ENCODE results near the gene NDUFV3. TPM values are rescaled to one million over a fixed set of nuclear protein-coding genes. Genes with fewer than 3 reads are reported as not detected.
"Not testable (repeated sequence)": the region's sequence is repeated elsewhere in the genome, so short reads cannot be mapped to it uniquely, and the experiment has no call there.

Gene NDUFV3
- total RNA-seq, 4 donors from 2014 or later: 45.6 to 82.8 (median 64.1) TPM

GRCh38 chr21:42865776-42866160, 27.3 kb upstream of the NDUFV3 start:
- intact Hi-C loops (cut with DNase I; ENCODE audit: low total_unique reads): no loop called here
- WGBS, 2 donors (ENCODE audit: low coverage in 1 of 2): 76 to 100% methylated on average over 1 to 8 of the region's 8 CpGs
- Histone ChIP-seq H3K4me3 (no peak overlapping the region), H3K9me3 (no peaks in the 10 kb centered on the region), H3K27me3 (no peaks in the 10 kb centered on the region), H3K27ac (no peak overlapping the region), H3K4me1 (no peaks in the 10 kb centered on the region), H3K36me3 (peaks cover 0 to 29% (median 0%) of the 10 kb centered on the region in 4 donors)
- in situ Hi-C loops (cut with MboI; ENCODE audit: low pct_ligation_motif_present in 1 of 4, low pct_unique_long_range_greater_than_20kb in 1 of 4, low sequenced_read_pairs in 3 of 4): loop anchor here in 1 of 4 donors (25.0 kb wide), 1 partner anchor 103 kb away; no protein-coding TSS in a partner anchor
- no peak for DNase-seq
- no peak for TF ChIP-seq POLR2A (IDR thresholded peaks at IDR 0.05)
- no peak for TF ChIP-seq POLR2AphosphoS5 (IDR thresholded peaks at IDR 0.05)
- TF ChIP-seq EP300 (IDR thresholded peaks at IDR 0.05; ENCODE audit: low read depth): no peak
- TF ChIP-seq CTCF (IDR thresholded peaks at IDR 0.05): no peak

- Histone ChIP-seq H3K9me3 (no peaks in the 10 kb centered on the region), H3K27me3 (no peaks in the 10 kb centered on the region), H3K36me3 (peaks cover 0 to 41% (median 11%) of the 10 kb centered on the region in 4 donors), H3K4me3 (no peak overlapping the region), H3K27ac (no peak overlapping the region), H3K4me1 (no peaks in the 10 kb centered on the region)
- TF ChIP-seq POLR2A (IDR thresholded peaks at IDR 0.05) (no peak), EP300 (IDR thresholded peaks at IDR 0.05; ENCODE audit: low read depth) (no peak), POLR2AphosphoS5 (IDR thresholded peaks at IDR 0.05) (no peak), CTCF (IDR thresholded peaks at IDR 0.05) (no peak)
- intact Hi-C loops (cut with DNase I; ENCODE audit: low total_unique reads): no loop called here
- DNase-seq: no peak
- WGBS, 2 donors (ENCODE audit: low coverage in 1 of 2): 92% methylated on average over 10 of the region's 10 CpGs; no CpG with 5 or more reads in 1 of the 2 donors
- in situ Hi-C loops (cut with MboI; ENCODE audit: low pct_ligation_motif_present in 1 of 4, low pct_unique_long_range_greater_than_20kb in 1 of 4, low sequenced_read_pairs in 3 of 4): loop anchor here in 1 of 4 donors (25.0 kb wide), 1 partner anchor 106 kb away; no protein-coding TSS in a partner anchor
Measured at GRCh38 chr21:42868196-42868595, 24.9 kb upstream of the NDUFV3 start.

- peaks cover 0 to 49% (median 15%) of the 10 kb centered on the region in 4 donors for H3K36me3 ChIP-seq
- no peak for DNase-seq
- WGBS, 2 donors (ENCODE audit: low coverage in 1 of 2): 94% methylated on average over 7 of the region's 7 CpGs; no CpG with 5 or more reads in 1 of the 2 donors
Measured at GRCh38 chr21:42873096-42873495, 20.0 kb upstream of the NDUFV3 start.

GRCh38 chr21:42875811-42876210, 17.3 kb upstream of the NDUFV3 start:
- H3K9me3 ChIP-seq; H3K27ac ChIP-seq; intact Hi-C loops (cut with DNase I; ENCODE audit: low total_unique reads); H3K4me3 ChIP-seq; in situ Hi-C loops (cut with MboI; ENCODE audit: low pct_ligation_motif_present in 1 of 4, low pct_unique_long_range_greater_than_20kb in 1 of 4, low sequenced_read_pairs in 3 of 4); H3K27me3 ChIP-seq; DNase-seq: not testable (repeated sequence)
- Histone ChIP-seq H3K4me1 (peaks cover 6 to 19% (median 12%) of the 10 kb centered on the region in 4 donors), H3K36me3 (peaks cover 0 to 32% (median 15%) of the 10 kb centered on the region in 4 donors)
- 94 to 100% methylated on average over 3 to 10 of the region's 10 CpGs for WGBS, 2 donors (ENCODE audit: low coverage in 1 of 2)

More at GRCh38 chr21:42873096-42873495, 20.0 kb upstream of the NDUFV3 start:
- no peaks in the 10 kb centered on the region for H3K27me3 ChIP-seq
- H3K27ac ChIP-seq: no peak overlapping the region
- in situ Hi-C loops (cut with MboI; ENCODE audit: low pct_ligation_motif_present in 1 of 4, low pct_unique_long_range_greater_than_20kb in 1 of 4, low sequenced_read_pairs in 3 of 4): loop anchor here in 1 of 4 donors (25.0 kb wide), 1 partner anchor 111 kb away; no protein-coding TSS in a partner anchor
- intact Hi-C loops (cut with DNase I; ENCODE audit: low total_unique reads): no loop called here
- no peaks in the 10 kb centered on the region for H3K9me3 ChIP-seq
- H3K4me1 ChIP-seq: peaks cover 1 to 8% (median 3%) of the 10 kb centered on the region in 4 donors
- no peak for TF ChIP-seq POLR2AphosphoS5 (IDR thresholded peaks at IDR 0.05)
- TF ChIP-seq EP300 (IDR thresholded peaks at IDR 0.05; ENCODE audit: low read depth): no peak
- no peak overlapping the region for H3K4me3 ChIP-seq

GRCh38 chr21:42878678-42878992, 14.5 kb upstream of the NDUFV3 start:
- no peaks in the 10 kb centered on the region for H3K27me3 ChIP-seq
- no peaks in the 10 kb centered on the region for H3K9me3 ChIP-seq
- H3K4me3 ChIP-seq: peak overlapping the region; percentile 64 to 99 (median 96)
- H3K27ac ChIP-seq: peak overlapping the region; percentile 83 to 99 (median 91)
- TF ChIP-seq POLR2AphosphoS5 (IDR thresholded peaks at IDR 0.05): no peak
- no peak for TF ChIP-seq CTCF (IDR thresholded peaks at IDR 0.05)
- TF ChIP-seq EP300 (IDR thresholded peaks at IDR 0.05; ENCODE audit: low read depth): no peak
- intact Hi-C loops (cut with DNase I; ENCODE audit: low total_unique reads): no loop called here
- peaks cover 6 to 19% (median 12%) of the 10 kb centered on the region in 4 donors for H3K4me1 ChIP-seq
- DNase-seq: no peak
- H3K36me3 ChIP-seq: peaks cover 0 to 9% (median 1%) of the 10 kb centered on the region in 4 donors
- in situ Hi-C loops (cut with MboI; ENCODE audit: low pct_ligation_motif_present in 1 of 4, low pct_unique_long_range_greater_than_20kb in 1 of 4, low sequenced_read_pairs in 3 of 4): no loop called here
- WGBS, 2 donors (ENCODE audit: low coverage in 1 of 2): 0% methylated on average over 15 of the region's 15 CpGs; no CpG with 5 or more reads in 1 of the 2 donors

All from transverse colon (tissue), 4 donors.